DMS153 (cell line): ENCODE results near the gene ITPR2.
"Not testable (repeated sequence)": the region's sequence is repeated elsewhere in the genome, so short reads cannot be mapped to it uniquely, and the experiment has no call there.

Source experiments
- DNase-seq: peaks from one replicate; lab custom pipeline; 2025; lab: John Stamatoyannopoulos, UW

The ITPR2 gene

DNA sequence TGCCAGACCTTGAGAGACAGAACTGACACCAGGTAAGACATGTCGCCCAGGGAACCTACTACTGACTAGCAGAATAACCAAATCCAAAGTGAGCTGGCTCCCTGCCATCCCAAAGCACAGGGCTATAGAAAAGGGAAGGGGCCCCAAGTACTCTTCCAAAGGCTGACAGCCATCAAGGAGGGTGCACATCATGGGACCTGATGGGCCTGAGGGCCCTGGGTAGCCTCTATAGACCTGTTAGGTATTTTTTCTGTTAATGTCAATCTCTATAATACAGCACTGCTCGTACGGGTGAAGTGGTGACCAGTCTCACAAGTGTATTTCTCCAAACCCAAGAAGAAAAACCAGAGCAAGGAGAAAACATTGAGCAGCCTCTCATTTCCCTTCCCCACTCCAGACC is 171.6 kb downstream of the ITPR2 start:
- no peak for DNase-seq

DNA sequence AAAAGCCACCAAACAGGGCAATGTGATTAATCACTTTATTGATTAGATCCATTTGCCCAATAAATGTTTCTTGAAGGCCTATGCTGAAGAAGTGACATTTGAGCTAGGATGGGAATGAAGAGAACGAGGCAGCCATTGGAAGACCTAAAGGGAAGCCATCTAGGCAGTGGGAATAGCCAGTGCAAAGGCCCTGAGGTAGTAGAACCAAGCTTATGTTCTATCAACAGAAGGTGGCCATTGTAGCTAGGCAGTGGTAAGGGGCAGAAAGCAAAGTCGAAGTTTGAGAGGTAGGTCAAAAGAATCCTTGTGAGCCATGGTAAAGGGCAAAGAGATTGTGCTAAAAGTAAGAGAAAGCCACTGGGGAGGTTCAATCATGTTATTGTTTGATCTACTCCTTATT is 173.1 kb downstream of the ITPR2 start:
- no peak for DNase-seq

GRCh38 chr12:26658991-26659390 is 174.0 kb downstream of the ITPR2 start:
- no peak for DNase-seq

DNA sequence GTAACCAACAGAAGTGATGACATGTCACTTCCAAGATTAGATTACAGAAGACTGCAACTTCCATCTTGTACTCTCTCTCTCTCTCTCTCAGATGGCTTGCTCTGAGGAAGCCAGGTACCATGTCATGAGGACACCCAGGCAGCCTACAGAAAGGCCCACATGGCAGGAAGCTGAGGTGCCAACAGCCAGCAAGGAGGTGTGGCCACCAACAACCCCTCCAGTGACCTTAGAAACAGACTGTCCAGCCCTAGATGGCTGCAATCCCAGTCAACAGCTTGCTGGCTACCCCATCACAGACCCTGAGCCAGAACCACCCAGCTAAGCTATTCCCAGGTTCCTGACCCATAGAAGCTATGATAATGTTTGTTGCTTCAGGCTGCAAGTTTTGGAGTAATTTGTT is 178.4 kb downstream of the ITPR2 start:
- DNase-seq: no peak

GRCh38 chr12:26651566-26652188 is 181.3 kb downstream of the ITPR2 start:
- peak; percentile 30 for DNase-seq

DNA sequence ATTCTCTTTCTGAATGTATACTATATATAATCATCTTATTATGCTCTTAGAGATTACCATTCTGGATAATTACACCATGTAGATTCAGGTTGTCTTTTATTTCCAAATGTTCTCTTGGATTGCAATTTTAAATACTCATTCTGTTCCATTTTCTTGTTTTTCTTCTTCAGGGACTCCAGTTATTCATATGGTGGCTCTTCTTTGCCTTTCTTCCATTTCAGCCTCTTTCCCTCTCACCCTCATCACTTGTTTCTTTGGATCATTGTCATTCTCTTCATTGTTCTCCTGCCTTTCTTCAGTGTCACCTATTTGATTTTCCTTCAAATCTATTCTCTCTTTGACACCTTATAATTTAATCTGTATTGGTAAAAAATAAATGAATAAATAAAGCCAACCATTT is 182.0 kb downstream of the ITPR2 start:
- no peak for DNase-seq

DNA sequence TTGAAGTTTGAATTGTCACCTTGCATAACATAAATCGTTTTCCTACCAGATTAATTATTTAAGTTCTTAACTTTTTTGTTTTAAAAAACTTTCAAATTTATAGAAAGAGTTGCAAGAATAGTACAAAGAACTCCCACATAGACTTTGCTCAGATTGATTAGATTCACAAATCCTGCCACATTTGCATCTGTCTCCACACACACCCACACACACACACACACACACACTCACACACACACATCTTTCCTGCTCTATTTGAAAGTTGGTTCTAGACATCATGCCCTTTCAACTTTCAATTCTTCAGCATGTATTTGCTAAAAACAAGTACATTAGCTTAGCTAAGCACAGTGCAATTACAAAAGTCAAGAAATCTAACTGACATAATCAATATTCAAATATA is 184.0 kb downstream of the ITPR2 start:
- DNase-seq: no peak

DNA sequence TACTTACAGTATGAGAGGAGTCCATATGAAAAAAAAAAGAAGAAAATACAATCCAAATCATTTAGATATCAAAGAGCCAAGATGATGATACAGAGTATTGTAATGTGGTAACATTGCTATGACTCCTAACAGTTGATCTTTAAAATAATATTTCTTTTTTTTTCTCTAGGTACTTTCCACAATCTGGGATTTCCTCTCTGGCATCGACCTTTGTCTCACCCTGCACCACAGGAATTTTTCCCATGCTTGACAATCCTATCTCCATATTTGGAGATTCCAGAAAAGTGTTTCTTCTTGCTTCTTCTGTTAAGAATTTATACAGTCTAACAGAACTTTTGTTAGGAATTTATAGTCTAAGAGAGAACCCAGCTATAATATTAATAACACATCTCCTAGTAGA is 184.4 kb downstream of the ITPR2 start:
- no peak for DNase-seq

- DNase-seq: no peak
These were observed 184.9 kb downstream of the ITPR2 start for GRCh38 chr12:26648066-26648465.

GRCh38 chr12:26647088-26647487 is 185.9 kb downstream of the ITPR2 start:
- DNase-seq: no peak

GRCh38 chr12:26646571-26646970 is 186.4 kb downstream of the ITPR2 start:
- DNase-seq: no peak

DNA sequence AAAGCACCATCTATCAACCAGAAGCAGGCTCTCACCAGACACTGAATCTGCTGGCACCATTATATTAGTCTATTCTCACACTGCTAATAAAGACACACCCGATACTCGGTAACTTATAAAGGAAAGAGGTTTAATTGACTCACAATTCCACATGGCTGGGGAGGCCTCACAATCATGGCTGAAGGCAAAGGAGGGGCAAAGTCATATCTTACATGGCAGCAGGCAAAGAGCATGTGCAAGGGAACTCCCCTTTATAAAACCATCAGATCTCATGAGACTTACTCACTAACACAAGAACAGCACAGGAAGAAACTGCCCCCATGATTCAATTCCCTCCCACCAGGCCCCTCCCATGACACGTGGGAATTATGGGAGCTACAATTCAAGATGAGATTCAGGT is 188.6 kb downstream of the ITPR2 start:
- DNase-seq: not testable (repeated sequence)

GRCh38 chr12:26643532-26644315 is 189.3 kb downstream of the ITPR2 start:
- DNase-seq: no peak

DNA sequence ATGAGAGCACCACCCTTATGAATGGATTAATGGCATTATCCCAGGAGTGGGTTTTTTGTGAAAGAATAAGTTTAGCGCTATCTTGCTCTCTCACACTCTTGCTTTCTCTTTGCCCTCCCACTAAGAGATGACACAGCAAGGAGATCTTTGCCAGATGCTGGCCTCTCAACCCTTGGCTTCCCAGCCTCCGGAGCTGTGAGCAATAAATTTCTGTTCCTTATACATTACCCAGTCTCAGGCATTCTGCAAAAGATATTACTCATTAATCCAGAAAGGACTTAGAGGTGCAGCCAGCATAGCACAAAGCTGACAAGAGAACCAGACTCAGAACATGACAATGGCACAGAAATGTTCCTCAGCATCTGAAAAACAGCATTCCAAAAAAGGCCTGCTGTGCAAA is 190.6 kb downstream of the ITPR2 start:
- no peak for DNase-seq

DNA sequence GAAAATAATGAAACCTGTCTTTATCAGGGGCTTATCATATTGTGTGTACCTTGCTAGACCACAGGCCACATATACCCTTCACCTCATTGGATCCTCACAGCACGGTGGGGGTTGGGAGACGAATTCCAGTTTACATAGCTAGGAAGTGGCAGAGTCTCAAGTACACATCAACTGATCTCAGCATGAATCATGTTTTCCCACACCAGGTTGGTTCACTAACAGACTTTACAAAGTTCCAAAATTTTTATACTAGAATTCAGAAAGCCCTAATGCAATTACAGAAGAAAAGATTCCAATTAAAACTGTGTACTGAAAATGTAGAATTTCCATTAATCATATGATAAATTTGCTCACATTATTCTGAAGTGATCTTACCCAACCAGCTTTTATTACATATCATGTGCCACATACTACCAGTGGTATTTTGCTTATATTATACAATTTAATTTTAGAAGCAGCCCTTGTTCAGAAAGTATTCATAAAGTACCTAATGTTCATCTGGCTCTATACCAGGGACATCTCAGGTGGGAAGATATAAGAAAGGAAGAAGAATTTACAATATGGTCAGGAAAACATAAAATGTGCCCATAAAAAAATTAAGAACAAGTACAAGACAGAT is 196.2 kb downstream of the ITPR2 start:
- DNase-seq: no peak

DNA sequence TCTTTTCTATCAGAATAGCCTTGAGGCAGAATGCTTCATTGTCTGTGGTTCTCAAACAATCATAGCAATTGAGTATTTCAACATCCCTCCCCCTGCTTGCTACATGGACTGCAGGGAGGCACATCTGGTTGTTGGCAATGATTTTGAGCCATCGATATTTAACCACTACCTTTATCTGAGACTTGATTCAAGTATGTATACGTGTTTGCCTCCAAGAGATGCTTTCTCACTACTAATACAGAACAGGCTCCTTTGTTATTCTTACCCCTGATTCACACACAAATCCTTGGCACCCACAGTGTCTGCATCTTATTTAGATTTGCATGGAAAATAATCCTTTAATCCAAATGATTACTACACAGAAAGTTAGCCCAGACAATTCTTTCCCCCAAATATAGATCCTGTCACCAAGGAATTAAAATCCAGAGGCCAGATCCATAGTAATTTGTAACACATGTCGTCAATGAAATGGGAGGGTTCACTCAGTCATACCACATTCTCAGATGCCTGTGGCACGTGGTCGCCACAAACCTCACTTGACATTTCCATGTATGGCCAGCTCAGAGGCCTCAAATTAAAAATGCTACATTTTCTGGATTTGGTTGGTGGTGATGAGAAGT is 199.3 kb downstream of the ITPR2 start:
- DNase-seq: no peak

- no peak for DNase-seq
These were observed 200.2 kb downstream of the ITPR2 start for GRCh38 chr12:26632756-26633155.

GRCh38 chr12:26631846-26632245 is 201.1 kb downstream of the ITPR2 start:
- DNase-seq: no peak

DNA sequence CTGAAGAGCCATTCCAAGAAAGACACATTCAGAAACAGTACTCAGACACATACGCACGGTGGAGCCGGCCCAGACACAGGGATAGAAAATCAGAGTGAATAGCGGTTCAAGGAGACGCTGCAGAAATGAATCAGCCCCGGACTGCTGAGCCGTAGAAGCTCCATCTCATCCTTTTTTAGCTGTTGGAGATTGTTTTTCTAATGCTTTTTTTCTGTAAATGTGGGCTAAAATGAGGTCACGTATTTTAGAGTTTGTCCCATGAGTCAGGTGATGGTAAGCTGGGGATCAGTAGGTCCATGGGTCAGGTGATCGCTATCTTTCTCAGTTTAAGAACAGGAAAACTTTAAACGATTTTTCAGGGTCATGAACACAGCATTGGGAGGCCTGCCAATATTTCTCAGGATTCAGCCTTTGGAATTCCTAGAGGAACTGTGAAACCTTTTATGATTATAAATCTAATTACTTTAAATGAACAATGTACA is 202.4 kb downstream of the ITPR2 start:
- DNase-seq: no peak

GRCh38 chr12:26629864-26630263 is 203.1 kb downstream of the ITPR2 start:
- no peak for DNase-seq

- no peak for DNase-seq
These were observed 204.8 kb downstream of the ITPR2 start for GRCh38 chr12:26628234-26628633.

DNA sequence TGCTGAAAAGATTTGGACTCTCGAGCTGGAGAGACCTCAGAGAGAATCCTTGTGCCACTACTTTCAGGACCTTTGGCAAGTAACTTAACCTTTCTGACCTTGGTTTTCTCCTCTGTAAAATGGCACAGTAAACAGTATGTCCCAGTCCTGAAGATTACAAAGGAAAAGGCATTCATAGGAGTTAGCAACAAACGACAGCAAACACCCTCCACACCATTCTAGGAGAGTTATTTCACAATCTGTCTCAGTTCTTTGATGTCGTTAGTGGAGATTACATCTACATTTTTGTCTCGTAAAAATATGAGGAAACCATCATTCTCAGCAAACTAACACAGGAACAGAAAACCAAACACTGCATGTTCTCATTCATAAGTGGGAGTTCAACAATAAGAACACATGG is 205.7 kb downstream of the ITPR2 start:
- no peak for DNase-seq

GRCh38 chr12:26623136-26623535 is 209.9 kb downstream of the ITPR2 start:
- DNase-seq: no peak
